Measurements from ENCODE around the gene TET2.
A peak's percentile ranks its signal among the peaks of the same experiment; 100 is the strongest.

TET2 gene

GRCh38 chr4:105146276-105147015, at the start of gene TET2:
Gene TET2 (plus strand): TSS chr4:105146876. CDS start chr4:105233943, 87,067 bp downstream.
- in situ Hi-C loops (cut with HindIII; ENCODE audit: low sequenced_read_pairs) = no loop called here
- no peak for TF ChIP-seq CTCF (IDR thresholded peaks at IDR 0.05; ENCODE audit: low read depth, low read length, missing control alignments)
- DNase-seq (ENCODE audit: low read depth) = peak; percentile 75
- peak within 1 kb of the TSS; percentile 98 for H3K4me3 ChIP-seq (ENCODE audit: low read depth, low read length)

- DNase-seq (ENCODE audit: low read depth) = no peak
- TF ChIP-seq CTCF (IDR thresholded peaks at IDR 0.05; ENCODE audit: low read depth, low read length, missing control alignments) = no peak
- in situ Hi-C loops (cut with HindIII; ENCODE audit: low sequenced_read_pairs) = no loop called here
- no peak overlapping the region for H3K4me3 ChIP-seq (ENCODE audit: low read depth, low read length)
Observed at GRCh38 chr4:105102016-105102415, 44.7 kb upstream of the TET2 start.

GRCh38 chr4:105106426-105106825, 40.2 kb upstream of the TET2 start:
- no peak for TF ChIP-seq CTCF (IDR thresholded peaks at IDR 0.05; ENCODE audit: low read depth, low read length, missing control alignments)
- DNase-seq (ENCODE audit: low read depth) = no peak
- in situ Hi-C loops (cut with HindIII; ENCODE audit: low sequenced_read_pairs) = no loop called here

GRCh38 chr4:105107095-105107856, 39.4 kb upstream of the TET2 start:
- no peak overlapping the region for H3K4me3 ChIP-seq (ENCODE audit: low read depth, low read length)
- DNase-seq (ENCODE audit: low read depth) = no peak
- no peak for TF ChIP-seq CTCF (IDR thresholded peaks at IDR 0.05; ENCODE audit: low read depth, low read length, missing control alignments)
- in situ Hi-C loops (cut with HindIII; ENCODE audit: low sequenced_read_pairs) = no loop called here

More at GRCh38 chr4:105106426-105106825, 40.2 kb upstream of the TET2 start:
- H3K4me3 ChIP-seq (ENCODE audit: low read depth, low read length) = no peak overlapping the region

GRCh38 chr4:105108971-105109370, 37.7 kb upstream of the TET2 start:
- in situ Hi-C loops (cut with HindIII; ENCODE audit: low sequenced_read_pairs) = no loop called here

GRCh38 chr4:105112274-105112673, 34.4 kb upstream of the TET2 start:
- DNase-seq (ENCODE audit: low read depth) = no peak
- in situ Hi-C loops (cut with HindIII; ENCODE audit: low sequenced_read_pairs) = no loop called here
- no peak overlapping the region for H3K4me3 ChIP-seq (ENCODE audit: low read depth, low read length)
- no peak for TF ChIP-seq CTCF (IDR thresholded peaks at IDR 0.05; ENCODE audit: low read depth, low read length, missing control alignments)

More at GRCh38 chr4:105108971-105109370, 37.7 kb upstream of the TET2 start:
- DNase-seq (ENCODE audit: low read depth) = no peak
- TF ChIP-seq CTCF (IDR thresholded peaks at IDR 0.05; ENCODE audit: low read depth, low read length, missing control alignments) = no peak
- H3K4me3 ChIP-seq (ENCODE audit: low read depth, low read length) = no peak overlapping the region
